Smooth muscle cell (in vitro differentiated cells): Measurements from ENCODE around the gene DSN1. TPM values are rescaled to one million over a fixed set of nuclear protein-coding genes. Genes with fewer than 3 reads are reported as not detected.

Experiments
- DNase-seq: peaks from one replicate; lab custom pipeline; 2025; ENCODE audit not compliant: unreplicated experiment; lab: John Stamatoyannopoulos, UW
- H2AFZ ChIP-seq: fragments of 200-600 bp; sonication (generic); 2 replicates; pipeline ENCODE4 v1.6.0; 2016; ENCODE audit warnings: antibody characterized with exemption, low read depth, mild to moderate bottlenecking
- H3F3A ChIP-seq: fragments of 200-600 bp; sonication (generic); 2 replicates; pipeline ENCODE4 v1.6.0; 2017; ENCODE audit warnings: antibody characterized with exemption, low read depth
- H3K27ac ChIP-seq: fragments of 200-600 bp; sonication (generic); 2 replicates; pipeline ENCODE4 v1.5.1; 2016; ENCODE audit warnings: low read depth, mild to moderate bottlenecking
- H3K27me3 ChIP-seq: fragments of 200-600 bp; sonication (generic); 2 replicates; pipeline ENCODE4 v1.6.1; 2016; ENCODE audit warnings: low read depth, mild to moderate bottlenecking
- H3K36me3 ChIP-seq: fragments of 200-600 bp; sonication (generic); 2 replicates; pipeline ENCODE4 v1.5.1; 2016; ENCODE audit warnings: low read depth
- H3K4me1 ChIP-seq: fragments of 200-600 bp; sonication (generic); 2 replicates; pipeline ENCODE4 v1.5.1; 2016; ENCODE audit warnings: low read depth
- H3K4me2 ChIP-seq: fragments of 200-600 bp; sonication (generic); 2 replicates; pipeline ENCODE4 v1.6.0; 2016; ENCODE audit warnings: mild to moderate bottlenecking
- H3K4me3 ChIP-seq: fragments of 200-600 bp; sonication (generic); 2 replicates; pipeline ENCODE4 v1.5.1; 2016; ENCODE audit warnings: mild to moderate bottlenecking
- H3K79me2 ChIP-seq: fragments of 200-600 bp; sonication (generic); 2 replicates; pipeline ENCODE4 v1.6.0; 2016; ENCODE audit warnings: low read depth, mild to moderate bottlenecking
- H3K9ac ChIP-seq: fragments of 200-600 bp; sonication (generic); 2 replicates; pipeline ENCODE4 v1.6.0; 2016; ENCODE audit warnings: low read depth
- H3K9me3 ChIP-seq: fragments of 200-600 bp; sonication (generic); replicated peaks from 2 replicates; pipeline ENCODE4 v1.5.1; 2016; ENCODE audit warnings: low read depth
- H4K20me1 ChIP-seq: fragments of 200-600 bp; sonication (generic); 2 replicates; pipeline ENCODE4 v1.6.0; 2016; ENCODE audit warnings: low read depth
- CTCF ChIP-seq: fragments of 200-600 bp; sonication (generic); IDR thresholded peaks from 2 replicates; pipeline ENCODE4 v1.5.1; 2017; ENCODE audit warnings: borderline replicate concordance, mild to moderate bottlenecking, antibody characterized with exemption; ENCODE audit not compliant: insufficient read depth, poor library complexity, severe bottlenecking
- WGBS: methylation state at CpG from one replicate; pipeline ENCODE4 v1.1.7; 2016; ENCODE audit warnings: low lambda C conversion rate; 5-methylcytosine and 5-hydroxymethylcytosine counted together
- polyA plus RNA-seq: library from polyadenylated mRNA; unstranded; fragments of >200 nt; fragmentation: Nextera tagmentation; extraction: Ambion mirVana; gene quantifications from 2 replicates; pipeline ENCODE4 v1.2.1, GENCODE V29; 2016
- total RNA-seq: library from RNA; depleted of rRNA; stranded (reverse); fragments of >200 nt; gene quantifications from 2 replicates; pipeline ENCODE4 v1.2.3, GENCODE V29; 2014

Gene DSN1
- total and polyA plus RNA-seq, 2 experiments from 2014 or later: 15.1 to 17.0 TPM

GRCh38 chr20:36775826-36776225, 2.3 kb upstream of the DSN1 start:
- H3K9ac ChIP-seq: no peak overlapping the region
- H3K27ac ChIP-seq: no peak overlapping the region
- H3K9me3 ChIP-seq: no peaks in the 10 kb centered on the region
- peaks cover 8% of the 10 kb centered on the region for H3F3A ChIP-seq
- DNase-seq: no peak
- H3K79me2 ChIP-seq: peaks cover 12% of the 10 kb centered on the region
- H2AFZ ChIP-seq: no peak overlapping the region
- H3K36me3 ChIP-seq: no peaks in the 10 kb centered on the region
- peaks cover 5% of the 10 kb centered on the region for H3K4me1 ChIP-seq
- WGBS: 95% methylated on average over 3 of the region's 3 CpGs
- no peak overlapping the region for H3K4me3 ChIP-seq
- no peaks in the 10 kb centered on the region for H4K20me1 ChIP-seq
- H3K4me2 ChIP-seq: no peak overlapping the region
- no peaks in the 10 kb centered on the region for H3K27me3 ChIP-seq
- no peak for TF ChIP-seq CTCF

GRCh38 chr20:36775196-36775595, 1.6 kb upstream of the DSN1 start:
- 96% methylated on average over 2 of the region's 2 CpGs for WGBS
- Histone ChIP-seq H2AFZ (no peak overlapping the region), H3K27me3 (no peaks in the 10 kb centered on the region), H3K9me3 (no peaks in the 10 kb centered on the region), H4K20me1 (no peaks in the 10 kb centered on the region), H3K27ac (no peak overlapping the region), H3K36me3 (no peaks in the 10 kb centered on the region), H3K9ac (no peak overlapping the region), H3K4me1 (peaks cover 5% of the 10 kb centered on the region), H3K79me2 (peaks cover 12% of the 10 kb centered on the region), H3K4me3 (no peak overlapping the region), H3F3A (peaks cover 8% of the 10 kb centered on the region), H3K4me2 (no peak overlapping the region)
- no peak for DNase-seq
- TF ChIP-seq CTCF: no peak

GRCh38 chr20:36773107-36773596, 411 bp downstream of the DSN1 start:
- Histone ChIP-seq H3K27ac (no peak overlapping the region), H4K20me1 (no peaks in the 10 kb centered on the region), H3K79me2 (peaks cover 12% of the 10 kb centered on the region), H3K9me3 (no peaks in the 10 kb centered on the region), H3K27me3 (no peaks in the 10 kb centered on the region), H3K4me1 (peaks cover 5% of the 10 kb centered on the region), H3K36me3 (no peaks in the 10 kb centered on the region), H3K9ac (peak overlapping the region; percentile 99), H3K4me2 (peak overlapping the region; percentile 98), H2AFZ (peak overlapping the region; percentile 64), H3K4me3 (peak overlapping the region; percentile 82), H3F3A (peaks cover 8% of the 10 kb centered on the region)
- 6% methylated on average over 27 of the region's 28 CpGs for WGBS
- no peak for DNase-seq
- TF ChIP-seq CTCF: no peak

- peaks cover 12% of the 10 kb centered on the region for H3K79me2 ChIP-seq
- H3K27me3 ChIP-seq: no peaks in the 10 kb centered on the region
- peaks cover 5% of the 10 kb centered on the region for H3K4me1 ChIP-seq
- no peaks in the 10 kb centered on the region for H3K36me3 ChIP-seq
- 97% methylated on average over 7 of the region's 7 CpGs for WGBS
- H4K20me1 ChIP-seq: no peaks in the 10 kb centered on the region
- H3K27ac ChIP-seq: no peak overlapping the region
- no peaks in the 10 kb centered on the region for H3K9me3 ChIP-seq
- DNase-seq: no peak
- no peak overlapping the region for H3K4me3 ChIP-seq
- no peak overlapping the region for H3K4me2 ChIP-seq
- H3F3A ChIP-seq: peaks cover 8% of the 10 kb centered on the region
- no peak for TF ChIP-seq CTCF
- no peak overlapping the region for H3K9ac ChIP-seq
- no peak overlapping the region for H2AFZ ChIP-seq
Measured at GRCh38 chr20:36770680-36771079, 2.9 kb downstream of the DSN1 start.
